Endothelial cell of umbilical vein (primary cell): ENCODE results near the gene RNPC3. TPM values are rescaled to one million over a fixed set of nuclear protein-coding genes. Genes with fewer than 3 reads are reported as not detected.
A peak's percentile ranks its signal among the peaks of the same experiment; 100 is the strongest.

ENCODE experiments used
- Bru-seq: library from RNA; stranded (reverse); fragments of 400-500 nt; gene quantifications from one replicate; lab custom pipeline; 2021; lab: Mats Ljungman, UMichigan
- BruChase-seq, 2 experiments: library from RNA; stranded (reverse); fragments of 400-500 nt; gene quantifications; one replicate each; lab custom pipeline; 2021; lab: Mats Ljungman, UMichigan
- BruUV-seq: library from RNA; stranded (reverse); fragments of 400-500 nt; replicated peaks from 2 replicates; lab custom pipeline; 2021; lab: Mats Ljungman, UMichigan
- CTCF ChIA-PET: fragments of 300-600, 350-600 bp; sonication (Branson Sonifier 250); formaldehyde crosslinking; loops from one replicate; lab custom pipeline; 2021; ENCODE audit warnings: antibody characterized with exemption, inconsistent platforms; lab: Charles Lee
- POLR2A ChIA-PET: fragments of 300-600, 350-600 bp; sonication (Branson Sonifier 250); formaldehyde crosslinking; loops from one replicate; lab custom pipeline; 2021; ENCODE audit warnings: antibody characterized with exemption, inconsistent platforms; lab: Charles Lee
- DNase-seq: peaks from one replicate; pipeline ENCODE4 v3.0.0-alpha.2; 2011; ENCODE audit warnings: low read depth, low spot score
- FAIRE-seq: peaks from 2 replicates; lab custom pipeline; 2011; peaks lifted over from hg19 to GRCh38; lab: Jason Lieb, UNC
- H2AFZ ChIP-seq: 2 replicates; pipeline ENCODE4 v1.6.0; 2012; ENCODE audit warnings: low read depth, low read length, control low read depth, inconsistent platforms
- H3K27ac ChIP-seq: 2 replicates; pipeline ENCODE4 v1.5.1; 2011; ENCODE audit warnings: low read depth, mild to moderate bottlenecking, control low read depth, low read length, moderate library complexity; ENCODE audit not compliant: insufficient read depth
- H3K27me3 ChIP-seq, 2 experiments: 2 replicates each; pipeline versions ENCODE4 v1.6.0 to v1.6.1; 2011; ENCODE audit warnings: low read length in 2 of 2, mixed read lengths in 1 of 2; ENCODE audit not compliant: control insufficient read depth in 2 of 2, insufficient read depth in 2 of 2
- H3K36me3 ChIP-seq, 2 experiments: 2 replicates in 1 of 2; 3 replicates in 1 of 2; pipeline ENCODE4 v1.5.1; 2011; ENCODE audit warnings: low read length in 2 of 2, mild to moderate bottlenecking in 1 of 2, moderate library complexity in 1 of 2; ENCODE audit not compliant: control insufficient read depth in 2 of 2, insufficient read depth in 2 of 2; ENCODE audit errors: extremely low read depth in 1 of 2
- H3K4me1 ChIP-seq: 3 replicates; pipeline ENCODE4 v1.5.1; 2011; ENCODE audit warnings: mild to moderate bottlenecking, low read length; ENCODE audit not compliant: control insufficient read depth, insufficient read depth; ENCODE audit errors: extremely low read depth
- H3K4me2 ChIP-seq: 2 replicates; pipeline ENCODE4 v1.6.1; 2011; ENCODE audit warnings: low read length, control low read depth, mixed read lengths; ENCODE audit not compliant: insufficient read depth
- H3K4me3 ChIP-seq, 3 experiments: fragments of 200-600 bp in 1 of 3; sonication (generic), shearing (Covaris generic) in 1 of 3; replicated peaks in 1 of 3; 2 replicates each; pipeline ENCODE4 v1.5.1; 2011 to 2016; ENCODE audit warnings: control low read depth in 3 of 3, low read length in 3 of 3, mild to moderate bottlenecking in 2 of 3, inconsistent platforms in 1 of 3, low read depth in 1 of 3, moderate library complexity in 1 of 3; ENCODE audit not compliant: insufficient read depth in 1 of 3
- H3K79me2 ChIP-seq: 2 replicates; pipeline ENCODE4 v1.6.0; 2012; ENCODE audit warnings: low read length, inconsistent platforms; ENCODE audit not compliant: control insufficient read depth, insufficient read depth
- H3K9ac ChIP-seq: replicated peaks from 2 replicates; pipeline ENCODE3; 2011; ENCODE audit warnings: low read length, control low read depth; ENCODE audit not compliant: insufficient read depth; ENCODE audit errors: extremely low read depth
- H3K9me1 ChIP-seq: replicated peaks from 3 replicates; pipeline ENCODE4 v1.6.0; 2011; ENCODE audit warnings: mild to moderate bottlenecking, low read length; ENCODE audit not compliant: control insufficient read depth, insufficient read depth; ENCODE audit errors: extremely low read depth
- H3K9me3 ChIP-seq: replicated peaks from 2 replicates; pipeline ENCODE4 v1.5.1; 2012; ENCODE audit warnings: low read length, inconsistent platforms; ENCODE audit not compliant: control insufficient read depth, insufficient read depth
- H4K20me1 ChIP-seq: replicated peaks from 2 replicates; pipeline ENCODE3; 2011; ENCODE audit warnings: mild to moderate bottlenecking, low read length; ENCODE audit not compliant: control insufficient read depth, insufficient read depth; ENCODE audit errors: extremely low read depth
- CTCF ChIP-seq, 2 donors: IDR thresholded peaks; 1 replicate in 1 of 2; 2 replicates in 1 of 2; pipeline ENCODE4 v1.5.1; 2011; ENCODE audit warnings: low read length in 2 of 2, mild to moderate bottlenecking in 2 of 2, moderate library complexity in 2 of 2, control low read depth in 1 of 2, inconsistent platforms in 1 of 2, low read depth in 1 of 2; ENCODE audit not compliant: insufficient read depth in 1 of 2; ENCODE audit errors: extremely low read depth in 1 of 2
- EZH2 ChIP-seq: IDR thresholded peaks from 2 replicates; pipeline ENCODE4 v1.6.1; 2012; ENCODE audit warnings: borderline replicate concordance, low read depth, mild to moderate bottlenecking, moderate library complexity, low read length, inconsistent platforms; ENCODE audit not compliant: severe bottlenecking
- FOS ChIP-seq: IDR thresholded peaks from 2 replicates; pipeline ENCODE4 v1.6.1; 2011; ENCODE audit warnings: mild to moderate bottlenecking, low read length, moderate library complexity, borderline replicate concordance; ENCODE audit not compliant: insufficient read depth
- GATA2 ChIP-seq: IDR thresholded peaks from 2 replicates; pipeline ENCODE4 v1.7.0; 2011; ENCODE audit warnings: low read depth, mild to moderate bottlenecking, moderate library complexity, mixed read lengths, low read length; ENCODE audit not compliant: insufficient read length, insufficient read depth
- JUN ChIP-seq: IDR thresholded peaks from 2 replicates; pipeline ENCODE4 v1.6.1; 2011; ENCODE audit warnings: borderline replicate concordance, low read depth; ENCODE audit not compliant: insufficient read length, insufficient read depth
- MAX ChIP-seq: IDR thresholded peaks from 2 replicates; pipeline ENCODE4 v1.6.1; 2011; ENCODE audit not compliant: insufficient read depth, insufficient read length
- MYC ChIP-seq: IDR thresholded peaks from one replicate; pipeline ENCODE4 v1.6.1; 2011; ENCODE audit warnings: mild to moderate bottlenecking, low read depth, low read length
- POLR2A ChIP-seq: IDR thresholded peaks from 2 replicates; pipeline ENCODE4 v1.6.1; 2012; ENCODE audit warnings: low read depth, mild to moderate bottlenecking, control low read depth, low read length
- POLR2AphosphoS5 ChIP-seq: IDR thresholded peaks from 2 replicates; pipeline ENCODE4 v1.6.1; 2012; ENCODE audit warnings: low read depth, mild to moderate bottlenecking, control low read depth, low read length, moderate library complexity; ENCODE audit not compliant: insufficient read depth
- dilution Hi-C: fragments of 300-500 bp; cut with MboI; formaldehyde crosslinking; loops from one replicate; pipeline ENCODE4 v1.15.0; 2019; ENCODE audit warnings: low sequenced_read_pairs; ENCODE audit not compliant: extremely low pct_ligation_motif_present
- intact Hi-C: fragments of 100-400 bp; cut with micrococcal nuclease; formaldehyde crosslinking; loops from one replicate; pipeline ENCODE4 v1.10.0; 2022
- long read RNA-seq: library from polyadenylated mRNA; stranded (forward); transcript quantifications from one replicate; pipeline ENCODE4 v2.0.0, GENCODE V29; 2021
- polyA minus RNA-seq, 3 experiments: library from RNA; depleted of rRNA, polyadenylated mRNA; stranded (reverse); fragments of >200 nt; gene quantifications; 1 replicate in 1 of 3; 2 replicates in 2 of 3; pipeline ENCODE4 v1.2.3, GENCODE V29; 2011
- polyA plus RNA-seq, 4 experiments: library from polyadenylated mRNA; depleted of rRNA in 3 of 4; stranded (reverse) in 3 of 4; unstranded in 1 of 4; fragments of >200 nt; gene quantifications; 2 replicates each; pipeline versions ENCODE4 v1.2.1 to v1.2.3, GENCODE V29; 2011 to 2012; ENCODE audit warnings: missing spikeins in 1 of 4
- total RNA-seq: library from RNA; stranded (reverse); gene quantifications from 2 replicates; pipeline ENCODE4 v1.2.3, GENCODE V29; 2021

The RNPC3 gene
- total RNA-seq, result 12.2 and 16.7 TPM in 2 replicates
- polyA plus RNA-seq, result 9.2 and 11.5 TPM in 2 replicates
- 6.6 and 8.4 TPM in 2 replicates for polyA plus RNA-seq (2011; cell fraction: cytosol; rRNA removed)
- 61.3 and 63.1 TPM in 2 replicates for polyA plus RNA-seq (2011; cell fraction: nucleus; rRNA removed)
- 7.3 and 11.8 TPM in 2 replicates for polyA plus RNA-seq (2012)
- 14.3 and 17.4 TPM in 2 replicates for polyA minus RNA-seq
- 5.4 TPM for polyA minus RNA-seq (2011; cell fraction: cytosol; rRNA and poly(A)+ RNA removed)
- 34.1 and 57.0 TPM in 2 replicates for polyA minus RNA-seq (2011; cell fraction: nucleus; rRNA and poly(A)+ RNA removed)
- percentile 87 among the genes with signal in this experiment for Bru-seq, nascent RNA
- percentile 66 among the genes with signal in this experiment for BruChase-seq, experiment 1, labeled RNA remaining after a 6-hour chase
- percentile 84 among the genes with signal in this experiment for BruChase-seq, experiment 2, labeled RNA remaining after a 2-hour chase
- long read RNA-seq, transcript RNPC3-201 (15 exons, 1,872 nt), result major isoform, 5 of 8 reads
- long read RNA-seq, partial matches to known transcripts, result 2 of 8 reads
- long read RNA-seq, other reads (novel, unspliced or antisense), result 1 of 8 reads

GRCh38 chr1:103525607-103526507 is at the start of gene RNPC3:
Gene RNPC3 (plus strand): TSS chr1:103525699. CDS start chr1:103526071, 372 bp downstream.
- POLR2A ChIA-PET, result no interaction called here
- H3K27me3 ChIP-seq, result no peaks in the 10 kb centered on the region
- no peaks in the 10 kb centered on the region for H4K20me1 ChIP-seq
- H3K9me3 ChIP-seq, result no peaks in the 10 kb centered on the region
- dilution Hi-C loops, result no loop called here
- DNase-seq (peak; percentile 94), FAIRE-seq (peak; percentile 86)
- peaks cover 0 to 2% of the 10 kb centered on the region in 2 experiments for H3K36me3 ChIP-seq
- peak within 1 kb of the TSS; percentile 97 for H3K4me2 ChIP-seq
- peak within 1 kb of the TSS; percentile 96 for H2AFZ ChIP-seq
- TF ChIP-seq MAX, result no peak
- TF ChIP-seq JUN, result no peak
- peak; percentile 53 for TF ChIP-seq POLR2A
- no peak for TF ChIP-seq CTCF (IDR thresholded peaks at IDR 0.05; ENCODE audit: extremely low read depth in 1 of 2, insufficient read depth in 1 of 2, low read depth in 1 of 2, low read length in 2 of 2)
- peak; percentile 22 for TF ChIP-seq POLR2AphosphoS5
- no peak for TF ChIP-seq EZH2
- no peak for TF ChIP-seq MYC
- TF ChIP-seq FOS, result no peak
- TF ChIP-seq GATA2, result no peak
- peak within 1 kb of the TSS; percentile 99 for H3K9ac ChIP-seq
- H3K27ac ChIP-seq, result peak within 1 kb of the TSS; percentile 96
- TSS peak; percentile 75 for BruUV-seq
- H3K4me3 ChIP-seq, result peak within 1 kb of the TSS; percentile 71 to 98 (median 96)
- peaks cover 39% of the 10 kb centered on the region for H3K79me2 ChIP-seq
- H3K9me1 ChIP-seq, result no peaks in the 10 kb centered on the region
- intact Hi-C loops, result no loop called here
- H3K4me1 ChIP-seq, result peaks cover 14% of the 10 kb centered on the region
- CTCF ChIA-PET, result interaction anchor here (0.9 to 2.3 kb wide), 5 partner anchors 9 to 555 kb away, joined by 3 to 9 read pairs (median 4); no protein-coding TSS in a partner anchor
